ENCODE data around the gene CLIC1. TPM values are rescaled to one million over a fixed set of nuclear protein-coding genes. Genes with fewer than 3 reads are reported as not detected.

CLIC1 gene
- polyA plus RNA-seq, 1 experiment: 866 TPM

GRCh38 chr6:31708224-31708623 lies 28.1 kb downstream of the CLIC1 start:
- Histone ChIP-seq H3K4me3 (ENCODE audit: low read depth, low read length) (no peak overlapping the region), H3K27me3 (ENCODE audit: control insufficient read depth, insufficient read depth, low read length) (no peaks in the 10 kb centered on the region), H3K36me3 (ENCODE audit: control insufficient read depth, insufficient read depth, low read length) (no peaks in the 10 kb centered on the region)
- TF ChIP-seq CTCF (IDR thresholded peaks at IDR 0.05; ENCODE audit: insufficient read depth, low read depth, low read length): no peak
- ChIA-PET CTCF (interaction anchor here (1.0 kb wide), 1 partner anchor 122 kb away, joined by 3 read pairs; no protein-coding TSS in a partner anchor), POLR2A (no interaction called here)
- DNase-seq (ENCODE audit: low read depth): no peak

- CTCF ChIA-PET: no interaction called here
- DNase-seq (ENCODE audit: low read depth): no peak
- Histone ChIP-seq H3K27me3 (ENCODE audit: control insufficient read depth, insufficient read depth, low read length) (no peaks in the 10 kb centered on the region), H3K4me3 (ENCODE audit: low read depth, low read length) (no peak overlapping the region), H3K36me3 (ENCODE audit: control insufficient read depth, insufficient read depth, low read length) (no peaks in the 10 kb centered on the region)
- POLR2A ChIA-PET: no interaction called here
- TF ChIP-seq CTCF (IDR thresholded peaks at IDR 0.05; ENCODE audit: insufficient read depth, low read depth, low read length): no peak
These were observed 28.6 kb downstream of the CLIC1 start for GRCh38 chr6:31707701-31708100.

- H3K27me3 ChIP-seq (ENCODE audit: control insufficient read depth, insufficient read depth, low read length): no peaks in the 10 kb centered on the region
- no peak for DNase-seq (ENCODE audit: low read depth)
- CTCF ChIA-PET: interaction anchor here (1.2 kb wide), 1 partner anchor 66 kb away, joined by 3 read pairs; no protein-coding TSS in a partner anchor
- no peaks in the 10 kb centered on the region for H3K36me3 ChIP-seq (ENCODE audit: control insufficient read depth, insufficient read depth, low read length)
- POLR2A ChIA-PET: no interaction called here
- no peak for TF ChIP-seq CTCF (IDR thresholded peaks at IDR 0.05; ENCODE audit: insufficient read depth, low read depth, low read length)
- H3K4me3 ChIP-seq (ENCODE audit: low read depth, low read length): no peak within 1 kb of the TSS
These were observed 29.7 kb downstream of the CLIC1 start, which contains the start of gene LY6G6F for GRCh38 chr6:31706599-31706998. TSS of gene LY6G6F (plus strand) at chr6:31706866. CDS start at chr6:31706907, 41 bp downstream.

GRCh38 chr6:31705931-31706330 lies 30.4 kb downstream of the CLIC1 start:
- no peak overlapping the region for H3K4me3 ChIP-seq (ENCODE audit: low read depth, low read length)
- no peak for TF ChIP-seq CTCF (IDR thresholded peaks at IDR 0.05; ENCODE audit: insufficient read depth, low read depth, low read length)
- ChIA-PET POLR2A (no interaction called here), CTCF (interaction anchor here (1.2 kb wide), 1 partner anchor 67 kb away, joined by 3 read pairs; no protein-coding TSS in a partner anchor)
- H3K36me3 ChIP-seq (ENCODE audit: control insufficient read depth, insufficient read depth, low read length): no peaks in the 10 kb centered on the region
- DNase-seq (ENCODE audit: low read depth): no peak
- H3K27me3 ChIP-seq (ENCODE audit: control insufficient read depth, insufficient read depth, low read length): no peaks in the 10 kb centered on the region

GRCh38 chr6:31702819-31703716 lies 33.3 kb downstream of the CLIC1 start, which contains the start of gene ABHD16A:
TSS of gene ABHD16A (minus strand) at chr6:31703324. CDS start at chr6:31703281, 43 bp downstream.
- ChIA-PET CTCF (interaction anchor here (0.5 to 1.9 kb wide), 6 partner anchors 8 to 186 kb away, joined by 3 to 4 read pairs (median 3); partner anchors contain the start of gene LY6G5C), POLR2A (interaction anchor here (0.7 kb wide), 1 partner anchor 62 kb away, joined by 4 read pairs; no protein-coding TSS in a partner anchor)
- DNase-seq (ENCODE audit: low read depth): peak; percentile 93
- H3K27me3 ChIP-seq (ENCODE audit: control insufficient read depth, insufficient read depth, low read length): no peaks in the 10 kb centered on the region
- TF ChIP-seq CTCF (IDR thresholded peaks at IDR 0.05; ENCODE audit: insufficient read depth, low read depth, low read length): peak; percentile 6; the same call in 1 of the 2 replicates
- peak within 1 kb of the TSS; percentile 62 for H3K4me3 ChIP-seq (ENCODE audit: low read depth, low read length)
- peaks cover 1% of the 10 kb centered on the region; the same call in 1 of the 2 replicates for H3K36me3 ChIP-seq (ENCODE audit: control insufficient read depth, insufficient read depth, low read length)
